M059J (cell line): ENCODE results near the gene IL23R. TPM values are rescaled to one million over a fixed set of nuclear protein-coding genes. Genes with fewer than 3 reads are reported as not detected.
"Not testable (repeated sequence)": the region's sequence is repeated elsewhere in the genome, so short reads cannot be mapped to it uniquely, and the experiment has no call there.

Experiments
- DNase-seq: peaks from one replicate; pipeline ENCODE4 v3.0.0-alpha.2; 2012; ENCODE audit warnings: low read depth
- total RNA-seq: library from RNA; depleted of rRNA; stranded (reverse); fragments of >200 nt; shearing (Covaris generic); gene quantifications from 2 replicates; pipeline ENCODE4 v1.2.3, GENCODE V29; 2014

Gene IL23R
- total RNA-seq, 1 experiment from 2014 or later = 0.07 TPM

- no peak for DNase-seq
Measured at GRCh38 chr1:67193704-67194103, 27.4 kb downstream of the IL23R start.

GRCh38 chr1:67194209-67194863 lies 28.1 kb downstream of the IL23R start:
- peak; percentile 21 for DNase-seq

GRCh38 chr1:67200755-67201154 lies 34.5 kb downstream of the IL23R start:
- DNase-seq = no peak

GRCh38 chr1:67201891-67202290 lies 35.6 kb downstream of the IL23R start:
- DNase-seq = peak; percentile 55

GRCh38 chr1:67204298-67204980 lies 38.2 kb downstream of the IL23R start:
- no peak for DNase-seq

GRCh38 chr1:67207398-67207797 lies 41.1 kb downstream of the IL23R start:
- not testable (repeated sequence) for DNase-seq

- no peak for DNase-seq
Measured at GRCh38 chr1:67208217-67208616, 42.0 kb downstream of the IL23R start.

GRCh38 chr1:67209521-67209920 lies 43.3 kb downstream of the IL23R start:
- no peak for DNase-seq

GRCh38 chr1:67211589-67212563 lies 45.6 kb downstream of the IL23R start:
- DNase-seq = peak; percentile 46

GRCh38 chr1:67213164-67213563 lies 46.9 kb downstream of the IL23R start:
- DNase-seq = peak; percentile 46

- no peak for DNase-seq
Measured at GRCh38 chr1:67213948-67214347, 47.7 kb downstream of the IL23R start.

GRCh38 chr1:67214420-67215174 lies 48.3 kb downstream of the IL23R start:
- peak; percentile 46 for DNase-seq

- DNase-seq = no peak
Measured at GRCh38 chr1:67216401-67216800, 50.1 kb downstream of the IL23R start.

GRCh38 chr1:67217417-67217816 lies 51.2 kb downstream of the IL23R start:
- no peak for DNase-seq

- DNase-seq = no peak
Measured at GRCh38 chr1:67217938-67218337, 51.7 kb downstream of the IL23R start.

- no peak for DNase-seq
Measured at GRCh38 chr1:67224856-67225255, 58.6 kb downstream of the IL23R start.

GRCh38 chr1:67226688-67227087 lies 60.4 kb downstream of the IL23R start:
- DNase-seq = no peak

GRCh38 chr1:67227196-67227595 lies 60.9 kb downstream of the IL23R start:
- DNase-seq = peak; percentile 16

GRCh38 chr1:67228791-67229190 lies 62.5 kb downstream of the IL23R start:
- no peak for DNase-seq

GRCh38 chr1:67230539-67230938 lies 64.3 kb downstream of the IL23R start:
- DNase-seq = no peak

- DNase-seq = no peak
Measured at GRCh38 chr1:67236277-67236676, 70.0 kb downstream of the IL23R start.

GRCh38 chr1:67239738-67240137 lies 73.5 kb downstream of the IL23R start:
- no peak for DNase-seq
